Rectal smooth muscle tissue (tissue), 1 donor: ENCODE data around the gene RANBP17.
"Not testable (repeated sequence)": the region's sequence is repeated elsewhere in the genome, so short reads cannot be mapped to it uniquely, and the experiment has no call there.

Experiments
- H3K27ac ChIP-seq: one replicate; pipeline ENCODE4 v1.7.0; 2013; ENCODE audit warnings: low read depth, low read length, inconsistent platforms
- H3K27me3 ChIP-seq: one replicate; pipeline ENCODE4 v1.7.0; 2013; ENCODE audit warnings: low read length; ENCODE audit not compliant: control insufficient read depth, insufficient read depth
- H3K36me3 ChIP-seq: one replicate; pipeline ENCODE4 v1.7.0; 2013; ENCODE audit warnings: low read length; ENCODE audit not compliant: control insufficient read depth, insufficient read depth
- H3K4me1 ChIP-seq: one replicate; pipeline ENCODE4 v1.7.0; 2013; ENCODE audit warnings: low read length; ENCODE audit not compliant: control insufficient read depth, insufficient read depth
- H3K4me3 ChIP-seq: one replicate; pipeline ENCODE4 v1.7.0; 2013; ENCODE audit warnings: low read length
- H3K9ac ChIP-seq: one replicate; pipeline ENCODE4 v1.7.0; 2013; ENCODE audit warnings: low read length

The RANBP17 gene

DNA sequence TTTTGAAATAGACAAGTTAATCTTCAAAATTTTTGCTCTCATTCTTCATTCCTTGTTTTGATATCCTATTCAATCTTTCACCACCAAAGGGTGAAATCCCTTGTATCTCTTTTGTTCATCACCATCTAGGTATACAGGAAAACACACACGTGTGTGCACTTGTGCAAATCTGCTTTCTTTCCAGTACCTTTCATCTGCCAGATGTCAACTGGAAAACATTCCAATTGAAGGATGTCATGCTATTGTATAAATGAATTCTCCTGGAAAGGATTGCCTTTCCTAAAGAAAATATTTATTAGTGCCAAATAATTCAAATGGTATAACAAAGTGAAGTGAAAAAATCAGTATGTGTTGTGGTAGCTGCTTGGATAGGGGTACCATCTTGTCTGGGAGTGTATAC lies 123.7 kb downstream of the RANBP17 start:
- H3K9ac ChIP-seq: no peak overlapping the region
- no peaks in the 10 kb centered on the region for H3K27me3 ChIP-seq
- no peaks in the 10 kb centered on the region for H3K4me1 ChIP-seq
- no peaks in the 10 kb centered on the region for H3K36me3 ChIP-seq
- no peak overlapping the region for H3K27ac ChIP-seq
- H3K4me3 ChIP-seq: no peak overlapping the region

DNA sequence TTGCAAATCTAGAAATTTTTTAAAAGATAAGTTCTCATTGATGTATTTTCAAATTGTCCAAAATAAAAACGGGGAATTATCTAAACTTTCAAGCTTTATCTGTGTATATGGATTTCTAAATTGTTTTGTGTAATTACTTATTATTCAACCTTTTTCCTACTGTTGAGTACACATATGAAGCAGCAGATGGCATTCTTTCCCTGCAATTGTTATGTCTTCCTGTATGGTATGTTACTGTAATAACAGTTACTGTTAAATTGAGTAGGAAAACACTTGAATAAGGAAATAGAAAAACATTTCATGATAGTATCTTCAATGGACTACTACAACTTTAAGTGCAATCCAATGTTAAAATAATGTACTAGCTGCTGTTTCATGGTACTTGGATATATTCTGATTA lies 124.8 kb downstream of the RANBP17 start:
- Histone ChIP-seq H3K9ac (no peak overlapping the region), H3K4me3 (no peak overlapping the region), H3K27ac (no peak overlapping the region), H3K4me1 (no peaks in the 10 kb centered on the region), H3K36me3 (no peaks in the 10 kb centered on the region), H3K27me3 (no peaks in the 10 kb centered on the region)

DNA sequence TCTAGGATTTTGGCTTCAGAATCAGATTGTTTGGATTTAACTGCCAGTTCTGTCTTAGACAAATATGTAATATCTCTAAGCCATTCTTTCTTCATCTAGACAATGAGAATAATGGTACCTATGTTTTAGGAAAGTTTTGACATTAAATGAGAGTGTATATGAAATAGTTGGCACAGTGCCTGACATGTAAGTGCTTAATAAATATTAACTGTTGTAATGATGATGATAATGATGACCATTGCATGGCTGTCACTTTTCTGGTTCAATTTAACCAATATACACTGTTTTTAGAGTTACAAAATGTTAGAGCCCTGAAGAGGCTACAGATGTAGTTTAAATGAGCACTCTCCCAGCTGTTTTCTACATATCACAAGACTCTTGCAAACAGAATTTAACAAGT lies 131.7 kb downstream of the RANBP17 start:
- Histone ChIP-seq H3K4me1 (no peaks in the 10 kb centered on the region), H3K27me3 (no peaks in the 10 kb centered on the region), H3K36me3 (no peaks in the 10 kb centered on the region), H3K27ac (no peak overlapping the region), H3K4me3 (no peak overlapping the region), H3K9ac (no peak overlapping the region)

DNA sequence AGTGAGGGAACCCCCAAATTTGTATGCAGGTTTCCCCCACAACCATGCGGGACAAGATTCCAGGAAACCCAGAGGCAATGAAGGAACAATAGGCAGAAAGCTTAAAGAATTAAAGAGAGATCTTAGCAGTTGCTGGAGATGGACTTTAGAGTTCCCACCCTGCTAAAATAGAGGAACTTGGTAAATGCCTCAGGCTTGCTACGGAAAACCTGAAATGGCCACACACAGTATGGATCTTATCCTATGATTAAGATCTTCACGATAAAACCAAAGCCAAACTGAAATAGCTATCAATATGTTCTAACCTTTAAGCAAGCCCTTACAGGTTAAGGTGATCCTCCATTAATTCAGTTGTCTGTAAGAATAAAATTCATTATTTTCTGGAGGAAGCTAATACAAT lies 148.3 kb downstream of the RANBP17 start:
- no peak overlapping the region for H3K27ac ChIP-seq
- H3K9ac ChIP-seq: no peak overlapping the region
- H3K4me3 ChIP-seq: no peak overlapping the region
- H3K36me3 ChIP-seq: no peaks in the 10 kb centered on the region
- no peaks in the 10 kb centered on the region for H3K27me3 ChIP-seq
- no peaks in the 10 kb centered on the region for H3K4me1 ChIP-seq

DNA sequence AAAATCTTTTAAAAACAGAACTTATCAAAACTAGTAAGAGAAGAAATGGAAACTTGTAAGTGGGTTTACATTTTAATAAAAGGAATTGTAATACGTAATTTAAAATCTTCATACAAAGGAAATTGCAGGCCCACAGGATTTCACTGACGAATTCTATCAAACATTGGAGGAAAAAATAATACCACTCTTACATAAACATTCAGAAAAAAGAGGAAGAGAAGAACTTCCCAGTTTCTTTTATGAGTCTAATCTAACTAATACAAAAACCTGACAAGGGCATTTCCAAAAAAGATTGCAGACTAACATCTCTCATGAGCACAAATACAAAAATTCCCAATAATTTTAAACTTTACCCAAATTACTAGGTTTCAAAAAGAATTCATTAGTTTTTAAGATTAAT lies 149.0 kb downstream of the RANBP17 start:
- H3K4me1 ChIP-seq: no peaks in the 10 kb centered on the region

DNA sequence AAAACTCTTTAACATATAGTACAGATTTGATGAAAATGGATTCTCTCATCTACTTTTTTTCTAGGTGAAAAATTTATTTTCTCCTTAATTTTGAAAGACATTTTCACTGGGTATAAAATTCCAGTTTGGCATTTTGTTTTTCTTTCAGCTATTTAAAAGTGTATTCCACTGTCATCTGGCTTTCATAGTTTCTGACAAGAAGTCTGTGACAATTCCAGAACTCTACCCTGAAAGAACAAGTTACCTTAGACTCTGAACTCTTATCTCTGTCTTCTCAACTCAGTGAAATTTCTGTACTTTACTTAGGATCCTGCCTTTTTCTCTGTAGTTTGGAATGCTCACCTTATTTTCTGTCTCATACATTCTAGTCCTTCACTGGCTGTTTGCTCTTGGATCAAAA lies 161.7 kb downstream of the RANBP17 start:
- Histone ChIP-seq H3K4me3 (no peak overlapping the region), H3K36me3 (no peaks in the 10 kb centered on the region), H3K27me3 (no peaks in the 10 kb centered on the region), H3K27ac (no peak overlapping the region), H3K4me1 (no peaks in the 10 kb centered on the region), H3K9ac (no peak overlapping the region)

More for the DNA sequence above, 149.0 kb downstream of the RANBP17 start:
- no peak overlapping the region for H3K27ac ChIP-seq
- no peak overlapping the region for H3K4me3 ChIP-seq
- no peaks in the 10 kb centered on the region for H3K27me3 ChIP-seq
- H3K36me3 ChIP-seq: no peaks in the 10 kb centered on the region
- no peak overlapping the region for H3K9ac ChIP-seq

DNA sequence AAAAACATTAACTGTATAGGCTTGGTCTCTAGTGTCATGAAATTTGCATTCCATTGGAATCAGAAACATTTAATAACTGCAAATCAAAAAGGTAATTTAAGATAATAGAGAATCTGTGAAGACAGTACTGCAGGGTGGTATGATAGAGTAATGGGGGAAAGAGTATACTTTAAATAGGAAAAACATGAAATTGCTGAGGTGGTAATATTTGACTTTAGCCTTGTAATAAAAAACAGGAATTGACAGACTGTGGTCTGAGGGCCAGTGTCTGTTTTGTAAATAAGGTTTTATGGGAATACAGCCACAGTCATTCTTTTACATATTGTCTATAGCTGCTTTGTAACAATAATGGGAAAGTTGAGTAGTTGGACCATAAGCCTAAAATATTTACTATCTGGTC lies 162.3 kb downstream of the RANBP17 start:
- Histone ChIP-seq H3K4me1 (no peaks in the 10 kb centered on the region), H3K4me3 (no peak overlapping the region), H3K36me3 (no peaks in the 10 kb centered on the region), H3K27ac (no peak overlapping the region), H3K9ac (no peak overlapping the region), H3K27me3 (no peaks in the 10 kb centered on the region)

DNA sequence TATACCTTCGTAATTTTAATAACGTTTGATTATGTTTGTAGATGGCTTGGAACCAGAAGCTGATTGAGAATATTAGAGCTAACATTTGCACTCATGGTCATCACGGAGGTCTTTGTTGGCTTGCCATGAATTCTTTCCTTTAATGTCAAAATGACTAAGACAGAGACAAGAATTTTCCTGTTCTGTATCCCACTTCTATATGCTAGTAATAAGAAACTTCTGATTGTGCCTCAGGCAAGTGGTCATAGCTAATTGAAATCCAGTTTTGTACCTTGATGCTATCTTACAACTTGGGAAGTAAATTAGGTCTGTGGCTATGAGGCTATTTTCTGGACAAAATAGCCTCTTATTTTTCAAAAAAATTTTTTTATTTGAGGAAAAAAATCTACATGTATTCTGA lies 167.6 kb downstream of the RANBP17 start:
- no peaks in the 10 kb centered on the region for H3K36me3 ChIP-seq

DNA sequence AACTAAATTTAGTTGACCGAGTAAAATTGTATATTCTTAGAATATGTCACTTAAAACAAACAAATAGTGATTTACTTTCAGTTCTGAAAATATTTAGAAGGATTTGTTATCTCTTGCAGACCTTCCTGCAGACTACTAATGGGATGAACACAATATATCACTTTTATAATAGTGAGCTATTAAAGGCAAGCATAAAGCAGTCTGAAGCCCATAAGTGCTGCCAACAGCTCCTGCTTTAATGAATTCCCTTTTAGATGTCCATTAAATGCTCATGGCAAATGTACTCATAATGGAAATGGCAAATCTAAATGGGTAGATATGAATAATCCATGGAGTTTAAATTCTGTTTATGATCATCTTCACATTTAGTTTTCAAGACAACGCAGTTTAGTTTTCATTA lies 170.2 kb downstream of the RANBP17 start:
- no peak overlapping the region for H3K4me3 ChIP-seq
- no peak overlapping the region for H3K27ac ChIP-seq
- no peaks in the 10 kb centered on the region for H3K27me3 ChIP-seq
- no peaks in the 10 kb centered on the region for H3K36me3 ChIP-seq
- no peaks in the 10 kb centered on the region for H3K4me1 ChIP-seq
- H3K9ac ChIP-seq: no peak overlapping the region

More for the DNA sequence above, 167.6 kb downstream of the RANBP17 start:
- H3K27me3 ChIP-seq: no peaks in the 10 kb centered on the region
- H3K27ac ChIP-seq: no peak overlapping the region
- H3K4me1 ChIP-seq: no peaks in the 10 kb centered on the region
- no peak overlapping the region for H3K4me3 ChIP-seq
- H3K9ac ChIP-seq: no peak overlapping the region

DNA sequence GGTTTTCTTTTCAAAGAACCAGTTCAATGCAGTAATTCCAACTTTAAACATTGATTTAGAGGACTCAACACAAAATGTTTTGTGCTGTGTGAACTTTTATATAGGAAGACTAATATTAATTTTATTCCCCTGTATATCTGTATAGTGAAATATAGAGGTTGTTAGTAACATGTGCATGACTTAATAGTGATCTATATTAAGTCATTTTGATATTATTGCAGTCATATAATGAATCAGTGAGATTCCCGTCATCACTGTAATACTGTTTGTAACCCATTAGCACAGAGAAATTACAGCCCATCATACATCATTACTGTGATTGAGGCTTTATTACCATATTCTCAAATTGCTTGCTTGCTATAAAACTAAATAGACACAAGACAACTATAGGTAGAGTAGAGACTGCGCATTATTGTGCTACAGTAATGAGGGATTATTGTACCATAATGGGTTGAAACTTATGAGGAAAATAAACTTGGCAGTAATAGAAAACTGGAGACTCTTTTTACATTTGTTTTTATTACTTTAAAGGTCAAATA lies 170.7 kb downstream of the RANBP17 start:
- Histone ChIP-seq H3K36me3 (no peaks in the 10 kb centered on the region), H3K4me3 (no peak overlapping the region), H3K27me3 (no peaks in the 10 kb centered on the region), H3K4me1 (no peaks in the 10 kb centered on the region), H3K9ac (no peak overlapping the region), H3K27ac (no peak overlapping the region)

DNA sequence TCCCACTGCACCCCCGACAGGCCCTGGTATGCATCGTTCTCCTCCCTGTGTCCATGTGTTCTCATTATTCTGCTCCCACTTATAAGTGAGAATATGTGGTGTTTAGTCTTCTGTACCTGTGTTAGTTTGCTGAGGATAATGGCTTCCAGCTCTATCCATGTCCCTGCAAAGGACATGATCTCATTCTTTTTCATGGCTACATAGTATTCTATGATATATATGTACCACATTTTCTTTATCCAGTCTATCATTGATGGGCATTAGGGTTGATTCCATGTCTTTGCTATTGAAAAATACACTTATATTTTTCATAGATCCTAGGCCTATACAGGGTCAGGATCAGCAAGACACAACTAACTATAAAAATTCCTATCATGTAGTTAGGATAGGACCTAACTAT lies 180.1 kb downstream of the RANBP17 start:
- H3K27ac ChIP-seq, H3K4me3 ChIP-seq, H3K36me3 ChIP-seq, H3K9ac ChIP-seq, H3K4me1 ChIP-seq, H3K27me3 ChIP-seq: not testable (repeated sequence)

DNA sequence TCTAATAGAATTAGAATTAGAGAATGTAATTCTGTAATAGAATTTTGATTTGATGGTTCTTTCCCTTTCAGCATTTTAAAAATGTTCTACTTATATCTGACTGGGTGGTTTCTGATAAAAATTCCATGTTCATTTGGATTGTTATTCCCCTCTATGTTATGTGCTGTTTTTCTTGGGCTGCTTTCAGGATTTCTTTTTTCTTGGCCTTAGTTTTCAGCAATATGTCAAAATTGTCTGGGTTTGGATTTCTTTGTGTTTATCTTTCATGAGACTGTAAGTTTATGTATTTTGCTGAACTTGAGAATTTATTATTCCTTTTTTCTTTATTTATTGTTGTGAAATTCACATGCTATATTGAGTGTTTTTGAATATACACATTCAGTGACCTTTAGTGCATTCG lies 189.1 kb downstream of the RANBP17 start:
- H3K4me3 ChIP-seq: no peak overlapping the region
- H3K9ac ChIP-seq: no peak overlapping the region
- no peaks in the 10 kb centered on the region for H3K27me3 ChIP-seq
- H3K4me1 ChIP-seq: no peaks in the 10 kb centered on the region
- no peak overlapping the region for H3K27ac ChIP-seq
- no peaks in the 10 kb centered on the region for H3K36me3 ChIP-seq

DNA sequence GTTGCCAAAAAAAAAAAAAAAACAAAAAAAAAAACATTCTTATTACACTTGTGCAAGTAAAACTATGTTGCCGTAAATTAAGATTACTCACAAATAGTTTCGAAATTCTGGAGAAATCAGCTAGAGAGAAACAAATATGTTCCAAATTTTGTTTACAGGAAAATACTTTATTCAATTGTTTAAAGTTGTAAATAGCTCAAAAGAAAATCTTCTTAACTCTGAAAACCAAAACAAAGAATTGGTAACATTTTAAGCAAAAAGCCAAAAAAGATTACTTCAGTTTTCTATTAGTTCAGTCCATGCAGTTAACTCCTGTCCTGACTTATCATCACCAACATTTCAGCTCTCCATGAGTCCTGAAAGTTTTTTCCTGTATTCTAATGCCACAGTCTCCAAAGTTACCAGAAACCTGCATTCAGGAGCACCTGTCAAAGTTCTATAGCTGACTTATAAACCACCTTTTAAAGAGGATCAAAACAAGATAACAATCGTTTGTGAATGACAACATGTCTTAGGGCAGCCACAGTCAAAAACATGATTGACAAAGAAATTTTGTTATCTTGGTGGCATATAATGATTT lies 194.1 kb downstream of the RANBP17 start:
- H3K9ac ChIP-seq: no peak overlapping the region
- H3K4me3 ChIP-seq: no peak overlapping the region
- no peaks in the 10 kb centered on the region for H3K36me3 ChIP-seq
- H3K27me3 ChIP-seq: no peaks in the 10 kb centered on the region
- no peak overlapping the region for H3K27ac ChIP-seq
- H3K4me1 ChIP-seq: no peaks in the 10 kb centered on the region
